ENCODE data around the gene PTEN. TPM values are rescaled to one million over a fixed set of nuclear protein-coding genes. Genes with fewer than 3 reads are reported as not detected.

The PTEN gene
- total and polyA plus RNA-seq, 2 experiments from 2014 or later: 20.8 to 64.0 TPM

- Mint-ChIP-seq H3K4me1 (no peaks in the 10 kb centered on the region), H3K4me3 (no peak overlapping the region), H3K9me3 (peaks cover 11% of the 10 kb centered on the region), H3K27me3 (ENCODE audit: insufficient read depth, low read depth, poor library complexity) (no peaks in the 10 kb centered on the region), H3K27ac (no peak overlapping the region), H3K36me3 (ENCODE audit: low read depth) (peaks cover 35% of the 10 kb centered on the region)
- no peaks in the 10 kb centered on the region for H3F3A ChIP-seq (replicated peaks; ENCODE audit: low read depth)
- H2AFZ ChIP-seq: no peak overlapping the region
- H3K4me1 ChIP-seq (ENCODE audit: insufficient read depth): no peaks in the 10 kb centered on the region
- peaks cover 13% of the 10 kb centered on the region for H3K36me3 ChIP-seq (ENCODE audit: insufficient read depth)
- no peaks in the 10 kb centered on the region for H3K9me2 ChIP-seq (ENCODE audit: insufficient read depth)
- H4K20me1 ChIP-seq (replicated peaks; ENCODE audit: insufficient read depth): peaks cover 2% of the 10 kb centered on the region
- no peak for ATAC-seq
- no peak overlapping the region for H3K27ac ChIP-seq (ENCODE audit: low read depth)
- H3K79me2 ChIP-seq (replicated peaks; ENCODE audit: insufficient read depth): peaks cover 97% of the 10 kb centered on the region
- H3K4me2 ChIP-seq: no peak overlapping the region
- DNase-seq (ENCODE audit: low spot score): no peak
- H3K27me3 ChIP-seq (ENCODE audit: insufficient read depth): no peaks in the 10 kb centered on the region
- no peak for TF ChIP-seq NANOG (IDR thresholded peaks at IDR 0.05; ENCODE audit: borderline replicate concordance)
- no peak for TF ChIP-seq CREB1 (CRISPR knock-in tag; IDR thresholded peaks at IDR 0.05; ENCODE audit: low read depth)
- no peak for TF ChIP-seq ETS1 (IDR thresholded peaks at IDR 0.05)
- TF ChIP-seq JUNB (IDR thresholded peaks at IDR 0.05; ENCODE audit: unreplicated experiment): no peak
- TF ChIP-seq CTCF (conservative IDR thresholded peaks at IDR 0.05; ENCODE audit: low read depth in 2 of 2): no peak
- TF ChIP-seq STAT1 (IDR thresholded peaks at IDR 0.05; ENCODE audit: unreplicated experiment): no peak
- no peak for TF ChIP-seq REST (IDR thresholded peaks at IDR 0.05; ENCODE audit: unreplicated experiment)
- TF ChIP-seq EZH2 (IDR thresholded peaks at IDR 0.05; ENCODE audit: low read depth, unreplicated experiment): no peak
- TF ChIP-seq POLR2AphosphoS5 (IDR thresholded peaks at IDR 0.05; ENCODE audit: low read depth): no peak
- TF ChIP-seq ZNF331 (CRISPR knock-in tag; IDR thresholded peaks at IDR 0.05; ENCODE audit: low read depth): no peak
- no peak for TF ChIP-seq ZNF462 (CRISPR knock-in tag; IDR thresholded peaks at IDR 0.05)
- TF ChIP-seq EZH2phosphoT487 (IDR thresholded peaks at IDR 0.05; ENCODE audit: unreplicated experiment): no peak
- no peak for TF ChIP-seq ZNF114 (CRISPR knock-in tag; IDR thresholded peaks at IDR 0.05)
- no peak overlapping the region for H3K4me3 ChIP-seq
These were observed 24.3 kb downstream of the PTEN start for GRCh38 chr10:87887548-87888289.

All from GM23338 (cell line).